Keratinocyte (primary cell): Measurements from ENCODE around the gene RRP36. TPM values are rescaled to one million over a fixed set of nuclear protein-coding genes. Genes with fewer than 3 reads are reported as not detected.

Experiments used
- DNase-seq: peaks from one replicate; pipeline ENCODE4 v3.0.0-alpha.2; 2011; ENCODE audit warnings: low read depth, missing footprints, low spot score
- FAIRE-seq: peaks from 2 replicates; lab custom pipeline; 2011; peaks lifted over from hg19 to GRCh38; lab: Jason Lieb, UNC
- H2AFZ ChIP-seq: 2 replicates; pipeline ENCODE4 v1.6.0; 2012; ENCODE audit warnings: low read length, control low read depth, inconsistent platforms; ENCODE audit not compliant: control insufficient read depth
- H3K27ac ChIP-seq: 2 replicates; pipeline ENCODE4 v1.5.1; 2011; ENCODE audit warnings: low read length; ENCODE audit not compliant: control insufficient read depth, insufficient read depth
- H3K27me3 ChIP-seq: 3 replicates; pipeline ENCODE4 v1.6.0; 2011; ENCODE audit warnings: low read length; ENCODE audit not compliant: control insufficient read depth, insufficient read depth; ENCODE audit errors: extremely low read depth
- H3K36me3 ChIP-seq, 2 experiments: 2 replicates in 1 of 2; 3 replicates in 1 of 2; pipeline ENCODE4 v1.5.1; 2011; ENCODE audit warnings: low read length in 2 of 2, mild to moderate bottlenecking in 1 of 2; ENCODE audit not compliant: control insufficient read depth in 2 of 2, insufficient read depth in 2 of 2; ENCODE audit errors: extremely low read depth in 1 of 2
- H3K4me1 ChIP-seq: 3 replicates; pipeline ENCODE4 v1.5.1; 2011; ENCODE audit warnings: low read length; ENCODE audit not compliant: control insufficient read depth, insufficient read depth; ENCODE audit errors: extremely low read depth
- H3K4me2 ChIP-seq: 3 replicates; pipeline ENCODE4 v1.6.0; 2011; ENCODE audit warnings: low read depth, low read length; ENCODE audit not compliant: control insufficient read depth, insufficient read depth; ENCODE audit errors: extremely low read depth
- H3K4me3 ChIP-seq, 3 experiments: fragments of 200-600 bp in 1 of 3; sonication (generic) in 1 of 3; 2 replicates in 2 of 3; 3 replicates in 1 of 3; pipeline ENCODE4 v1.5.1; 2011 to 2016; ENCODE audit warnings: low read length in 3 of 3, mild to moderate bottlenecking in 3 of 3, control low read depth in 2 of 3, inconsistent platforms in 1 of 3, low read depth in 1 of 3, mixed read lengths in 1 of 3, mixed run types in 1 of 3, moderate library complexity in 1 of 3; ENCODE audit not compliant: control insufficient read depth in 2 of 3, insufficient read depth in 2 of 3; ENCODE audit errors: extremely low read depth in 1 of 3
- H3K79me2 ChIP-seq: 2 replicates; pipeline ENCODE4 v1.6.0; 2012; ENCODE audit warnings: low read length; ENCODE audit not compliant: control insufficient read depth, insufficient read depth
- H3K9ac ChIP-seq: 3 replicates; pipeline ENCODE4 v1.6.0; 2011; ENCODE audit warnings: low read length; ENCODE audit not compliant: control insufficient read depth, insufficient read depth; ENCODE audit errors: extremely low read depth
- H3K9me1 ChIP-seq: 3 replicates; pipeline ENCODE4 v1.6.0; 2011; ENCODE audit warnings: low read length; ENCODE audit not compliant: control insufficient read depth, insufficient read depth; ENCODE audit errors: extremely low read depth
- H3K9me3 ChIP-seq: 2 replicates; pipeline ENCODE4 v1.5.1; 2012; ENCODE audit warnings: low read depth, low read length; ENCODE audit not compliant: control insufficient read depth
- H4K20me1 ChIP-seq: 3 replicates; pipeline ENCODE4 v1.6.0; 2011; ENCODE audit warnings: low read length; ENCODE audit not compliant: control insufficient read depth, insufficient read depth; ENCODE audit errors: extremely low read depth
- EZH2 ChIP-seq: IDR thresholded peaks from one replicate; pipeline ENCODE4 v1.6.1; 2012; ENCODE audit warnings: inconsistent platforms, mild to moderate bottlenecking, low read length, moderate library complexity
- dilution Hi-C: fragments of 300-500 bp; cut with MboI; formaldehyde crosslinking; loops from one replicate; pipeline ENCODE4 v1.7.0; 2020; ENCODE audit warnings: low sequenced_read_pairs; ENCODE audit not compliant: extremely low pct_ligation_motif_present
- polyA plus RNA-seq, 5 experiments: library from polyadenylated mRNA; depleted of rRNA in 3 of 5; stranded (reverse) in 3 of 5; stranded (forward) in 1 of 5; unstranded in 1 of 5; fragments of >200 nt; gene quantifications; 1 replicate in 1 of 5; 2 replicates in 3 of 5; 3 replicates in 1 of 5; pipeline versions ENCODE4 v1.2.1 to v1.2.3, GENCODE V29; 2011 to 2012; ENCODE audit warnings: missing spikeins in 2 of 5, low read depth in 1 of 5, low replicate concordance in 1 of 5
- TF ChIP-seq, protein P1 (sequence below), 3 experiments: IDR thresholded peaks in 1 of 3; conservative IDR thresholded peaks in 1 of 3; optimal IDR thresholded peaks in 1 of 3; 2 replicates in 2 of 3; 3 replicates in 1 of 3; pipeline versions ENCODE3 to v1.5.1; 2011; ENCODE audit warnings: low read length in 3 of 3, mild to moderate bottlenecking in 3 of 3, moderate library complexity in 2 of 3, control low read depth in 1 of 3, inconsistent platforms in 1 of 3; ENCODE audit not compliant: insufficient read depth in 2 of 3; ENCODE audit errors: extremely low read depth in 1 of 3

The RRP36 gene
- polyA plus RNA-seq, 1 donor (not counting 4 experiments of a cell fraction or from before 2014, with no cell fraction given): 67.5 TPM

DNA sequence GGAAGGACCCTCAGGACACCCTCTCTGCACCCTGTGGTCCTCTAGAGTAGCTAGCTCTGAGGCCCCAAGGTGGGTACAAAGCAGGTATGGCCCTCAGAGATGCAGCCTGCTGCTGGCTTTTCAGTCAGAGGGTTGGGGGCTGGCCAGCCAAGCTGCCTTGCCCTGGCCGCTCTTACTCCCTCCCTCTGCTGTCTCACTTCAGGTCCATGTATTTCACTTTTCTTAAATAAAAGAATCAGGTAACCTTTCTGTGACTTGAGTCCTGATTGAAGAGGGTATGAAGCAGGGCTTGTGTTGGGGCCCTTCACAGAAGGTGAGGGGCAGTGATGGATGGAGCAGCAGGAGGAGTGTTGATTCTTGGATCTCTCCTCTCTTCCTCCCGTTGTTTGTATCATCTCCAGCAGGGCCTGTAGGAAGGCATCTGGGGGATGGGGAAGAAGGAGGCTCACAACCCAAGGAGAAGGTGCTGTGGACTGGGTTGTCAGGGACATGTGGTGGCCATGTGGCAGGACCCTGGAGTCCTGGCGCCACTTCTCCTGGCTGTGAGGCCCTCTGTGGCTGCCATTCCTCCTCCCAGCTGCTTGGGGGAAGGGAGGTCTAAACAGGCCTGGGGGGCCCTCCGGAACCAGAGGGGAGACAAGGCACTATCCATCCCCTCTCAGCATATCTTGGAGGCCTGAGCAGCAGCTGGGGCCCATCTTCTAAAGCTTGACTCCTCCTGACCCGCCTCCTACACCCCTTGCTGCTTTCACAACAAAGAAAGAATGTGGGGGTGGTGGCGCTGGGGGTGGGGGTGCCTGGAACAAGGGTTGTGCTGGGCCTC, 53.6 kb downstream of the RRP36 start:
- Histone ChIP-seq H4K20me1 (no peaks in the 10 kb centered on the region), H3K9ac (no peak overlapping the region), H3K27me3 (no peaks in the 10 kb centered on the region), H3K79me2 (peaks cover 37% of the 10 kb centered on the region), H3K4me1 (peaks cover 14% of the 10 kb centered on the region), H3K9me3 (no peaks in the 10 kb centered on the region), H3K4me2 (no peak overlapping the region), H3K9me1 (no peaks in the 10 kb centered on the region), H3K27ac (no peak overlapping the region), H2AFZ (no peak overlapping the region), H3K4me3 (no peak overlapping the region), H3K36me3 (peaks cover 0 to 3% of the 10 kb centered on the region in 2 experiments)
- dilution Hi-C loops: no loop called here
- FAIRE-seq (no peak), DNase-seq (no peak)
- TF ChIP-seq EZH2: no peak
- TF ChIP-seq, protein P1, sequence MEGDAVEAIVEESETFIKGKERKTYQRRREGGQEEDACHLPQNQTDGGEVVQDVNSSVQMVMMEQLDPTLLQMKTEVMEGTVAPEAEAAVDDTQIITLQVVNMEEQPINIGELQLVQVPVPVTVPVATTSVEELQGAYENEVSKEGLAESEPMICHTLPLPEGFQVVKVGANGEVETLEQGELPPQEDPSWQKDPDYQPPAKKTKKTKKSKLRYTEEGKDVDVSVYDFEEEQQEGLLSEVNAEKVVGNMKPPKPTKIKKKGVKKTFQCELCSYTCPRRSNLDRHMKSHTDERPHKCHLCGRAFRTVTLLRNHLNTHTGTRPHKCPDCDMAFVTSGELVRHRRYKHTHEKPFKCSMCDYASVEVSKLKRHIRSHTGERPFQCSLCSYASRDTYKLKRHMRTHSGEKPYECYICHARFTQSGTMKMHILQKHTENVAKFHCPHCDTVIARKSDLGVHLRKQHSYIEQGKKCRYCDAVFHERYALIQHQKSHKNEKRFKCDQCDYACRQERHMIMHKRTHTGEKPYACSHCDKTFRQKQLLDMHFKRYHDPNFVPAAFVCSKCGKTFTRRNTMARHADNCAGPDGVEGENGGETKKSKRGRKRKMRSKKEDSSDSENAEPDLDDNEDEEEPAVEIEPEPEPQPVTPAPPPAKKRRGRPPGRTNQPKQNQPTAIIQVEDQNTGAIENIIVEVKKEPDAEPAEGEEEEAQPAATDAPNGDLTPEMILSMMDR (optimal IDR thresholded peaks at IDR 0.05 in 1 of 3, IDR thresholded peaks at IDR 0.05 in 1 of 3, conservative IDR thresholded peaks at IDR 0.05 in 1 of 3; ENCODE audit: extremely low read depth in 1 of 3, insufficient read depth in 2 of 3, low read length in 3 of 3): no peak

DNA sequence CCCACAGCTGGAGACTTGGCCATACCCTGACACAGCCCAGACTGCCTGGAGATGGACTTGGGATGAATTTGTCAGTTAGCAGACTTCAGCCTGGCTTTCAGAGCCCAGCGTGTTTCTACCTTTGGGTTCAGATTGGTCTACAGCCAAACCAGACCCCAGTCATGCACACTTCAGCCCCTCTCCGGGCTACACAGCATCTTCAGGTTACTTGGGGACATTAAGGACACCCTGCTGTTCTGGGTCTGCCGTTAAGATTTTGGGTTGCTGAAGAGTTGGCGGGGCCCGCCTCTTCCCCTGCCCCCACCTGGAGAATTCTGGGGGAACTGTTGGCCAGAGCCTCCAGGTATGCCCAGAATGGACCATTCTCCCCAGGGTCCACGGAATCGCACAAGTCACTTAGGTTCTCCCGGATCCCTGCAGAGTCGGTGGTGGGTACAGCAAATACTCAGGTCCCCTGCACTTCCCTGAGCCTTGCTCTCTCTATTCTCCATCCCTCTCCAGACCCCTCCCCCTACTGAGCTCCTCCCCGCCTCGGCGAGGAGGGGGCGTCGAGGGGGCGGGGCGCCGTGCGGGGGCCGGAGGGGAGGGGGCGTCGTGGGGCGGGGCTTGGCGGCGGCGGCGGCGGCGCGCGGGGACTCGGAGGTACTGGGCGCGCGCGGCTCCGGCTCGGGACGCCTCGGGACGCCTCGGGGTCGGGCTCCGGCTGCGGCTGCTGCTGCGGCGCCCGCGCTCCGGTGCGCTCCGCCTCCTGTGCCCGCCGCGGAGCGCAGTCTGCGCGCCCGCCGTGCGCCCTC, 54.4 kb downstream of the RRP36 start, which contains the start of gene PTK7:
PTK7 (plus strand) TSS at position 645 of the 794 bp plus-strand sequence. CDS start 175 bp downstream, outside the sequence.
- DNase-seq: no peak
- peak within 1 kb of the TSS; percentile 83 for H3K27ac ChIP-seq
- peaks cover 14% of the 10 kb centered on the region for H3K4me1 ChIP-seq
- no peaks in the 10 kb centered on the region for H3K27me3 ChIP-seq
- H3K9ac ChIP-seq: peak within 1 kb of the TSS; percentile 91
- peak within 1 kb of the TSS; percentile 74 for H2AFZ ChIP-seq
- no peak for FAIRE-seq
- no peaks in the 10 kb centered on the region for H3K9me3 ChIP-seq
- dilution Hi-C loops: no loop called here
- H3K36me3 ChIP-seq: peaks cover 0 to 4% of the 10 kb centered on the region in 2 experiments
- no peaks in the 10 kb centered on the region for H4K20me1 ChIP-seq
- no peaks in the 10 kb centered on the region for H3K9me1 ChIP-seq
- no peak for TF ChIP-seq EZH2
- TF ChIP-seq, protein P1 (optimal IDR thresholded peaks at IDR 0.05 in 1 of 3, IDR thresholded peaks at IDR 0.05 in 1 of 3, conservative IDR thresholded peaks at IDR 0.05 in 1 of 3; ENCODE audit: extremely low read depth in 1 of 3, insufficient read depth in 2 of 3, low read length in 3 of 3): no peak
- peak within 1 kb of the TSS; percentile 75 to 92 (median 80) for H3K4me3 ChIP-seq
- H3K4me2 ChIP-seq: peak within 1 kb of the TSS; percentile 89
- H3K79me2 ChIP-seq: peaks cover 45% of the 10 kb centered on the region
